ENCODE results near the gene MMEL1. TPM values are rescaled to one million over a fixed set of nuclear protein-coding genes. Genes with fewer than 3 reads are reported as not detected.

Gene MMEL1
- total RNA-seq, 6 experiments from 2014 or later, result 1.2 to 2.0 TPM; not detected in 4

DNA sequence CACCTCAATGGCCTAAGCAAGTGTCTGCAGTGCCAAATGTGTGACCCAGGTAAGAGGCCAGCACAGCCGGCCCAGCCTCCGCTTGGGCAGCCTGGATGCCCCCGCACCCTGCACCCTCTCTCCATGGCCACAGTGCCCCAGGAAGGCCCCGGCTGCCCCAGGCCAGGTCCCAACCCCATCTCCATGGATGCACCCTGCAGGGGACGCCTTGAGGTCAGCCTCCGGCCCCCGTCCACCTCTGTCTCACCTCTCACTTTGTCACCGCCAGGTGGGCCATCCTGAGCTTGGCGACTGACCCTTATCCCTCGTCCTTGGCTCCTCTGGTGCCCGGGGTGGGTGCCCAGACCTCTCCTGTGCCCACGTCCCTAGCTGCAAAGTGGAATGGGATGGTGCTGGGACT, 74.4 kb downstream of the MMEL1 start:
- no peaks in the 10 kb centered on the region for H3K27me3 ChIP-seq
- intact Hi-C loops (cut with DNase I), result loop anchor here in 1 of 2 donors (10.0 kb wide), 1 partner anchor 86 kb away; no protein-coding TSS in a partner anchor
- WGBS (ENCODE audit: insufficient coverage, low coverage, low lambda C conversion rate, missing lambda C conversion rate), result no CpG with 5 or more reads among the region's 12 CpGs
- no peak overlapping the region for H3K4me3 ChIP-seq
- peaks cover 0 to 9% (median under 1%) of the 10 kb centered on the region in 4 donors for H3K36me3 ChIP-seq
- peak in 1 of 3 donors; percentile 46 for DNase-seq
- H3K27ac ChIP-seq, result no peak overlapping the region
- no peak for ATAC-seq
- no peaks in the 10 kb centered on the region for H3K9me3 ChIP-seq
- H3K4me1 ChIP-seq, result peaks cover 0 to 12% (median 0%) of the 10 kb centered on the region in 4 donors
- TF ChIP-seq, protein P1, sequence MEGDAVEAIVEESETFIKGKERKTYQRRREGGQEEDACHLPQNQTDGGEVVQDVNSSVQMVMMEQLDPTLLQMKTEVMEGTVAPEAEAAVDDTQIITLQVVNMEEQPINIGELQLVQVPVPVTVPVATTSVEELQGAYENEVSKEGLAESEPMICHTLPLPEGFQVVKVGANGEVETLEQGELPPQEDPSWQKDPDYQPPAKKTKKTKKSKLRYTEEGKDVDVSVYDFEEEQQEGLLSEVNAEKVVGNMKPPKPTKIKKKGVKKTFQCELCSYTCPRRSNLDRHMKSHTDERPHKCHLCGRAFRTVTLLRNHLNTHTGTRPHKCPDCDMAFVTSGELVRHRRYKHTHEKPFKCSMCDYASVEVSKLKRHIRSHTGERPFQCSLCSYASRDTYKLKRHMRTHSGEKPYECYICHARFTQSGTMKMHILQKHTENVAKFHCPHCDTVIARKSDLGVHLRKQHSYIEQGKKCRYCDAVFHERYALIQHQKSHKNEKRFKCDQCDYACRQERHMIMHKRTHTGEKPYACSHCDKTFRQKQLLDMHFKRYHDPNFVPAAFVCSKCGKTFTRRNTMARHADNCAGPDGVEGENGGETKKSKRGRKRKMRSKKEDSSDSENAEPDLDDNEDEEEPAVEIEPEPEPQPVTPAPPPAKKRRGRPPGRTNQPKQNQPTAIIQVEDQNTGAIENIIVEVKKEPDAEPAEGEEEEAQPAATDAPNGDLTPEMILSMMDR (IDR thresholded peaks at IDR 0.05), result no peak
- TF ChIP-seq POLR2A (IDR thresholded peaks at IDR 0.05), result no peak

DNA sequence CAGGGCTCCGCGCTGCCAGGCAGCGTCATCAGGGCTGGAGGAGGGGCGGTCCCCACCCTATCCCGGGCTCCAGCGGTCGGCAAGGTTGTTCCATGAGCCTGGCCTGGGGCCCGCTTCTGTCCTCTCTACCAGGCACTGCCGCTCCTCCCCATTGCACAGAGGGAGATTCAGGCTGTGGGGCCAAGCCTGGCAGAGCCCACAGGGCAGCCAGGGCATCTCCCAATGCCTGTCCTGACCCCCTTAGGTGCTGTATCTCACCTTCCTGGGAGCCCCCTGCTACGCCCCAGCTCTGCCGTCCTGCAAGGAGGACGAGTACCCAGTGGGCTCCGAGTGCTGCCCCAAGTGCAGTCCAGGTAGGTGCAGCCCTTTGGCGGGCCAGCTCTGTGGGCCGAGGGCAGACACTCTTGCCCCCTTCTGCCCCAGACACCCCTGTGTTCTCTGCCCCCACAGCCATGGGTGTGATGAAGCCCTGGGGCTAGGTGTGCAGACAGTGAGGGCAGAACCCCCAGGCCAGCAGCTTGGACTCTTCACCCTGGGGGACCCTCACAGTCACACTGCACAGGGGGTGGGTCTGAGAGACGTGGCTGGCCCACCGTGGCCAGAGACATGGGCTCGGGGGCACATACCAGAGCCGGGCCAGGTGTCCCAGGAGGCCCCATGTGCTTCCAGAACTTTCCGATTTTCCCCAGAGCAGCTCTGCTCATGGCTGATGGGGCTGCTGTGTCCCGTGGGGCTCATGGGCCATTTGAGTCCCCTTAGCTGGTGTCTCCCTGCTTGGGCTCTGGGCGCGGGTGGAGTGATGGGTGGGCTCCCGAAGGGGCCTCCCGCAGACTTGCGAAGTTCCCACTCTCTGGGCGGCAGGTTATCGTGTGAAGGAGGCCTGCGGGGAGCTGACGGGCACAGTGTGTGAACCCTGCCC, 75.1 kb downstream of the MMEL1 start:
- Histone ChIP-seq H3K4me3 (peak overlapping the region; percentile 62 to 70 (median 63)), H3K27ac (peak overlapping the region in 2 of 3 donors; percentile 93 to 96), H3K9me3 (no peaks in the 10 kb centered on the region), H3K36me3 (peaks cover 0 to 9% (median under 1%) of the 10 kb centered on the region in 4 donors), H3K27me3 (no peaks in the 10 kb centered on the region), H3K4me1 (peaks cover 0 to 12% (median 0%) of the 10 kb centered on the region in 4 donors)
- DNase-seq (peak in 2 of 3 donors; percentile 63 to 72), ATAC-seq (peak in 3 of 4 donors; percentile 3 to 11 (median 8))
- intact Hi-C loops (cut with DNase I), result loop anchor here in 1 of 2 donors (10.0 kb wide), 1 partner anchor 87 kb away; no protein-coding TSS in a partner anchor
- WGBS (ENCODE audit: insufficient coverage, low coverage, low lambda C conversion rate, missing lambda C conversion rate), result no CpG with 5 or more reads among the region's 30 CpGs
- no peak for TF ChIP-seq POLR2A (IDR thresholded peaks at IDR 0.05)
- TF ChIP-seq, protein P1 (IDR thresholded peaks at IDR 0.05), result no peak

DNA sequence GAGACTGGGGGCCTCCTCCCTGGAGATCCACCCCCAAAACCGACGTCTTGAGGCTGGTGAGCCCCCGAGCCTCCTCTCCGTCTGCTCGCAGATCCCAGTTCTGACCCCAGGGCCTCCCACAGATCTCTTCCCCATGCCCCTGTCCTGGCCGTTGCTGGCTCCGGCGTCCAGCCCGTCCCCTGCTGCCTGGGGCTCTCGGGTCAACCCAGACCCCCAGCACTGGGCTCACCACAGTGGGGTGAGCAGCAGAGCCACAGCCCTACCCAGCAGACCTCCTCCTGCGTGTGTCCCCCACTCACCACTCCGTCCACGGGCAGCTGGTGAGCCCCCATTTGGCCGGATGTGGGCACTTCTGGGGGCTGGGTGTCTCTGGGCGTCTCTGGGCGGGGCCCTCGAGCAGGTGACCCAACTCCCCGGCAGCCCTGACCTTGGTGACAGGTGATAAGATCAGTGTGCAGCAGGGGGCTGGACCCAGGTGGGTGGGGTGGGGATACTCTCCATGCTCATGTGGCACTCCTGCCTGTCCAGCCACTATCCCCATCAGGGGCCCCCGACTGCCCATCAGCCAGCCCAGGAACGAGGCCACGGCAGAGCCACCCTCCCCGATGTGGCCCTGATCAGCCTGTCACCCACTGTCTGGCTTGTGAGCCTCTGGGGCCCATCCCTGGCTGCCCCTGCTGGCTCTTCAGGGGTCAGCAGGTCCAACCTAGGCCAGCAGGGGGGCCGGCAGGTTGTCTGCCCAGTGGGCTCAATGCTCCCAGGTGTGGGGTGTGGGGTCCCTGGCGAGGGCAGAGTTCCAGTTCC, 75.9 kb downstream of the MMEL1 start:
- peak in 2 of 3 donors; percentile 72 to 73 for DNase-seq
- TF ChIP-seq POLR2A (IDR thresholded peaks at IDR 0.05), result no peak
- TF ChIP-seq, protein P1 (IDR thresholded peaks at IDR 0.05), result no peak
- peak; percentile 6 to 44 (median 24) for ATAC-seq
- 0% methylated on average over 3 of the region's 24 CpGs for WGBS (ENCODE audit: insufficient coverage, low coverage, low lambda C conversion rate, missing lambda C conversion rate)
- Histone ChIP-seq H3K4me3 (peak overlapping the region; percentile 62 to 70 (median 63)), H3K9me3 (no peaks in the 10 kb centered on the region), H3K27me3 (no peaks in the 10 kb centered on the region), H3K36me3 (peaks cover 0 to 9% (median under 1%) of the 10 kb centered on the region in 4 donors), H3K4me1 (peaks cover 0 to 12% (median 0%) of the 10 kb centered on the region in 4 donors), H3K27ac (peak overlapping the region; percentile 93 to 96 (median 93))
- intact Hi-C loops (cut with DNase I), result loop anchor here in 1 of 2 donors (10.0 kb wide), 1 partner anchor 88 kb away; no protein-coding TSS in a partner anchor

DNA sequence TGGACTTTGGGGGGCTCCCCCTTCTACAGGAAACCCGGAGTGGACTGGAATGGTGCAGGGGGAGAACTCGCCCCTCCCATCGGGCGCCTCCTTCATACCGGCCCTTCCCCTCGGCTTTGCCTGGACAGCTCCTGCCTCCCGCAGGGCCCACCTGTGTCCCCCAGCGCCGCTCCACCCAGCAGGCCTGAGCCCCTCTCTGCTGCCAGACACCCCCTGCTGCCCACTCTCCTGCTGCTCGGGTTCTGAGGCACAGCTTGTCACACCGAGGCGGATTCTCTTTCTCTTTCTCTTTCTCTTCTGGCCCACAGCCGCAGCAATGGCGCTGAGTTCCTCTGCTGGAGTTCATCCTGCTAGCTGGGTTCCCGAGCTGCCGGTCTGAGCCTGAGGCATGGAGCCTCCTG, 76.5 kb downstream of the MMEL1 start, which contains the start of gene TNFRSF14:
Gene TNFRSF14, plus strand, starts transcription at position 95 of the 401 bp plus-strand sequence. Its CDS starts 294 bp downstream, at position 389.
- ATAC-seq (peak; percentile 44 to 60 (median 56)), DNase-seq (peak; percentile 63 to 77 (median 70))
- peak within 1 kb of the TSS; percentile 93 to 96 (median 93) for H3K27ac ChIP-seq
- 0% methylated on average over 6 of the region's 16 CpGs for WGBS (ENCODE audit: insufficient coverage, low coverage, low lambda C conversion rate, missing lambda C conversion rate)
- peak within 1 kb of the TSS; percentile 62 to 70 (median 63) for H3K4me3 ChIP-seq
- no peaks in the 10 kb centered on the region for H3K27me3 ChIP-seq
- H3K36me3 ChIP-seq, result peaks cover 0 to 9% (median under 1%) of the 10 kb centered on the region in 4 donors
- H3K9me3 ChIP-seq, result no peaks in the 10 kb centered on the region
- intact Hi-C loops (cut with DNase I), result loop anchor here in 1 of 2 donors (10.0 kb wide), 1 partner anchor 89 kb away; no protein-coding TSS in a partner anchor
- H3K4me1 ChIP-seq, result peaks cover 0 to 12% (median 0%) of the 10 kb centered on the region in 4 donors
- TF ChIP-seq POLR2A (IDR thresholded peaks at IDR 0.05), result no peak
- TF ChIP-seq, protein P1 (IDR thresholded peaks at IDR 0.05), result no peak

All from right lobe of liver (tissue), 6 donors.